Measurements from ENCODE around the gene GMDS.

Gene GMDS

GRCh38 chr6:2203264-2203663 is 42.1 kb downstream of the GMDS start:
- DNase-seq, result no peak

GRCh38 chr6:2197984-2198383 is 47.4 kb downstream of the GMDS start:
- DNase-seq, result no peak

GRCh38 chr6:2197177-2197671 is 48.2 kb downstream of the GMDS start:
- no peak for DNase-seq

GRCh38 chr6:2196079-2196679 is 49.2 kb downstream of the GMDS start:
- DNase-seq, result no peak

GRCh38 chr6:2194643-2195042 is 50.8 kb downstream of the GMDS start:
- DNase-seq, result no peak

GRCh38 chr6:2193931-2194330 is 51.5 kb downstream of the GMDS start:
- DNase-seq, result no peak

- DNase-seq, result no peak
These were observed 52.4 kb downstream of the GMDS start for GRCh38 chr6:2192976-2193375.

GRCh38 chr6:2191390-2191740 is 54.0 kb downstream of the GMDS start:
- no peak for DNase-seq

- no peak for DNase-seq
These were observed 54.6 kb downstream of the GMDS start for GRCh38 chr6:2190661-2191389.

- no peak for DNase-seq
These were observed 56.5 kb downstream of the GMDS start for GRCh38 chr6:2188856-2189384.

- DNase-seq, result no peak
These were observed 57.0 kb downstream of the GMDS start for GRCh38 chr6:2188397-2188796.

GRCh38 chr6:2187826-2188225 is 57.6 kb downstream of the GMDS start:
- no peak for DNase-seq

- DNase-seq, result no peak
These were observed 58.9 kb downstream of the GMDS start for GRCh38 chr6:2186516-2186915.

- DNase-seq, result no peak
These were observed 59.9 kb downstream of the GMDS start for GRCh38 chr6:2185466-2185865.

GRCh38 chr6:2184700-2185455 is 60.5 kb downstream of the GMDS start:
- DNase-seq, result no peak

GRCh38 chr6:2183752-2184151 is 61.7 kb downstream of the GMDS start:
- no peak for DNase-seq

GRCh38 chr6:2183246-2183645 is 62.2 kb downstream of the GMDS start:
- DNase-seq, result no peak

- DNase-seq, result no peak
These were observed 63.2 kb downstream of the GMDS start for GRCh38 chr6:2182251-2182650.

- DNase-seq, result no peak
These were observed 63.8 kb downstream of the GMDS start for GRCh38 chr6:2181567-2181966.

GRCh38 chr6:2179950-2180349 is 65.5 kb downstream of the GMDS start:
- DNase-seq, result no peak

GRCh38 chr6:2179241-2179640 is 66.2 kb downstream of the GMDS start:
- no peak for DNase-seq

GRCh38 chr6:2178125-2178524 is 67.3 kb downstream of the GMDS start:
- DNase-seq, result no peak

GRCh38 chr6:2175825-2176224 is 69.6 kb downstream of the GMDS start:
- DNase-seq, result no peak
